HG02870 (cell line): Measurements from ENCODE around the gene CT45A2.
"Not testable (repeated sequence)": the region's sequence is repeated elsewhere in the genome, so short reads cannot be mapped to it uniquely, and the experiment has no call there.

Source experiments
- ATAC-seq: cut with Tn5 transposase; IDR thresholded peaks from one replicate; pipeline ENCODE4 v1.9.1; 2021; ENCODE audit warnings: mild to moderate bottlenecking, moderate library complexity; ENCODE audit not compliant: unreplicated experiment

Gene CT45A2

GRCh38 chrX:135819912-135820311, at the start of gene CT45A2:
Gene CT45A2, minus strand, starts transcription at chrX:135820012. Its CDS starts 3,747 bp downstream, at chrX:135816265.
- ATAC-seq = not testable (repeated sequence)

GRCh38 chrX:135854438-135854837, 34.6 kb upstream of the CT45A2 start, which contains the start of gene CT45A8:
Gene CT45A8, minus strand, starts transcription at chrX:135854538. Its CDS starts 3,755 bp downstream, at chrX:135850783.
- not testable (repeated sequence) for ATAC-seq

GRCh38 chrX:135837180-135837579, 17.4 kb upstream of the CT45A2 start, which contains the start of gene CT45A7:
Gene CT45A7, minus strand, starts transcription at chrX:135837280. Its CDS starts 3,747 bp downstream, at chrX:135833533.
- not testable (repeated sequence) for ATAC-seq

GRCh38 chrX:135802687-135803086, 17.1 kb downstream of the CT45A2 start, which contains the start of gene CT45A6:
Gene CT45A6, minus strand, starts transcription at chrX:135802787. Its CDS starts 3,794 bp downstream, at chrX:135798993.
- not testable (repeated sequence) for ATAC-seq

- ATAC-seq = not testable (repeated sequence)
These were observed 34.4 kb downstream of the CT45A2 start, which contains the start of gene CT45A5 for GRCh38 chrX:135785403-135785802. Gene CT45A5, minus strand, starts transcription at chrX:135785503. Its CDS starts 3,774 bp downstream, at chrX:135781729.

- ATAC-seq = not testable (repeated sequence)
These were observed 51.7 kb downstream of the CT45A2 start, which contains the start of gene CT45A3 for GRCh38 chrX:135768091-135768490. Gene CT45A3, minus strand, starts transcription at chrX:135768191. Its CDS starts 3,747 bp downstream, at chrX:135764444.
